ENCODE data around the gene FOS.
A peak's percentile ranks its signal among the peaks of the same experiment; 100 is the strongest.

The FOS gene

DNA sequence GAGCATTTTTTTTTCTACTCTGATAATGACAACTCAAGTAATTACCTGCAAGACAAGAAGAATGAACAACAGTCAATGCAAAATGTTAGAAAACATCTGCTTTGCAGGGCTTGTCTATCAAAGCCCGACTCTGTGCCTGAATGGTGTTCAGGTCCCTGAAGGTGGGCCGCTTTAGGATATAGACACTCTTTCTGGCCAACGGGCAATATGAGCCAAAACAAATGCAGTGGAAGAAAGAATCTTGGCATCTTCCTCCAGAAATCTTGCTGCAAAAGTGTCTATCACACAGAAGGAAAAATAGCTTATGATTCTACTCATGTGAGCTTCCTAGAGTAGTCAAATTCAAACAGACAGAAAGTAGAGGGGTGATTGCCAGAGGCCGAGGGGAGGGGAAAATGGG, 32.7 kb downstream of the FOS start:
- Mint-ChIP-seq H3K27ac (peak overlapping the region; percentile 18), H3K9me3 (no peaks in the 10 kb centered on the region), H3K36me3 (ENCODE audit: low read depth) (no peaks in the 10 kb centered on the region), H3K4me1 (peaks cover 37% of the 10 kb centered on the region), H3K4me3 (no peak overlapping the region), H3K27me3 (ENCODE audit: low read depth, poor library complexity) (peaks cover 10% of the 10 kb centered on the region)
- DNase-seq = no peak
- TF ChIP-seq, protein P1, sequence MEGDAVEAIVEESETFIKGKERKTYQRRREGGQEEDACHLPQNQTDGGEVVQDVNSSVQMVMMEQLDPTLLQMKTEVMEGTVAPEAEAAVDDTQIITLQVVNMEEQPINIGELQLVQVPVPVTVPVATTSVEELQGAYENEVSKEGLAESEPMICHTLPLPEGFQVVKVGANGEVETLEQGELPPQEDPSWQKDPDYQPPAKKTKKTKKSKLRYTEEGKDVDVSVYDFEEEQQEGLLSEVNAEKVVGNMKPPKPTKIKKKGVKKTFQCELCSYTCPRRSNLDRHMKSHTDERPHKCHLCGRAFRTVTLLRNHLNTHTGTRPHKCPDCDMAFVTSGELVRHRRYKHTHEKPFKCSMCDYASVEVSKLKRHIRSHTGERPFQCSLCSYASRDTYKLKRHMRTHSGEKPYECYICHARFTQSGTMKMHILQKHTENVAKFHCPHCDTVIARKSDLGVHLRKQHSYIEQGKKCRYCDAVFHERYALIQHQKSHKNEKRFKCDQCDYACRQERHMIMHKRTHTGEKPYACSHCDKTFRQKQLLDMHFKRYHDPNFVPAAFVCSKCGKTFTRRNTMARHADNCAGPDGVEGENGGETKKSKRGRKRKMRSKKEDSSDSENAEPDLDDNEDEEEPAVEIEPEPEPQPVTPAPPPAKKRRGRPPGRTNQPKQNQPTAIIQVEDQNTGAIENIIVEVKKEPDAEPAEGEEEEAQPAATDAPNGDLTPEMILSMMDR (IDR thresholded peaks at IDR 0.05) = no peak

DNA sequence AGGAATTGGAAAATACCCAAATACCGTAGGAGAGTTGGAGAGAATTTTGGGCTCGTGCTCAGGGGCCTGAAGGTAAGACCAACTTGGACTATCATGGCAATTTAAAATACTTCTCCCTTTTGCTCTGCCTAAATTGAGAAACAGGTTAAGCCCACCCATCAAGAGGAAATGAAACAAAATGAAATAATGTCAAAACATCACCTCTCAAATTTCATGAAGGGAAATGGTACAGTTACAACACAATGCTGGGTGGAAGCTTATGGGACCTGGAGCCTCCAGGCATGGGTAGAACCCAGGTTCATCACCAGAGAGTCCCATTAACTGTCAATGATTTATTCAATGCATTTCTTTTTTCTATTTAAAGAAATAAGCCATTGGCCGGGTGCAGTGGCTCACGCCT, 33.7 kb downstream of the FOS start:
- Mint-ChIP-seq H3K27ac (no peak overlapping the region), H3K36me3 (ENCODE audit: low read depth) (no peaks in the 10 kb centered on the region), H3K9me3 (no peaks in the 10 kb centered on the region), H3K4me3 (no peak overlapping the region), H3K4me1 (peaks cover 33% of the 10 kb centered on the region), H3K27me3 (ENCODE audit: low read depth, poor library complexity) (peaks cover 6% of the 10 kb centered on the region)
- TF ChIP-seq, protein P1 (IDR thresholded peaks at IDR 0.05) = no peak
- no peak for DNase-seq

DNA sequence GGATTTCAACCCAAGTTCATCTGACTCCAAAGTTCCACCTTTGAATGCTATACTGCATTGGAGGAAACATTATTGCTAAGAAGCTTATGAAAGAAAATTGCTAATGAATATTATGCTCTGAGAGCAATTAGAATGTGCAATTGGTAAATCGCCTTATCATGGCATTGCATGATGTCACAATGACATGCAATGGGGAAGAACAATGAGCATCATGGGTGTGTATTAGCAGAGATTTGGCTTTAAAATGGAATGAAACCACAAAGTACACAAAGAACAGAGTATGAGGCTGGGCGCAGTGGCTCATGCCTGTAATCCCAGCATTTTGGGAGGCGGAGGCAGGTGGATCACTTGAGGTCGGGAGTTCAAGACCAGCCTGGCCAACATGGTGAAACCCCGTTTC, 34.7 kb downstream of the FOS start:
- Mint-ChIP-seq H3K27ac (no peak overlapping the region), H3K4me1 (peaks cover 25% of the 10 kb centered on the region), H3K36me3 (ENCODE audit: low read depth) (no peaks in the 10 kb centered on the region), H3K27me3 (ENCODE audit: low read depth, poor library complexity) (peaks cover 6% of the 10 kb centered on the region), H3K4me3 (no peak overlapping the region), H3K9me3 (no peaks in the 10 kb centered on the region)
- TF ChIP-seq, protein P1 (IDR thresholded peaks at IDR 0.05) = no peak
- DNase-seq = no peak

DNA sequence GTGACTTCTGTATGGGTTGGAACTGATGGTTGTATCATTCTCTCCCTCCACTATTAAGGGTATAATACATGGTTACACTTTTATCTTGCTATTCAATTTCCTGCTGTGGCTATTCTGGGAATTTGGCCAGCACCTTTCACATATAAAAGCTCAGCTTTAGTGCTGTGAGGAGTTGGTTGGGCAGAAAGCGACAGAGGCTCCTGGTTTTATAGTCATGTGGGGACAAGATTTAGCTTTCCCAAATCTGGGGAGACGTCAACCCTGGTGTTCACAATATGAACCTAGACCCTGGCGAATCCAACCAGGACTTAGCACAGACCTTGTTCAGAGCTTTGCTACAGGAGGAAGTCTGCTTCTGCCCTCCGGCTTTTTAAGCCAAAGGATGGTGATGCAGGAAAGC, 36.5 kb downstream of the FOS start:
- no peak overlapping the region for H3K27ac Mint-ChIP-seq
- peaks cover 6% of the 10 kb centered on the region for H3K9me3 Mint-ChIP-seq
- no peak for DNase-seq

DNA sequence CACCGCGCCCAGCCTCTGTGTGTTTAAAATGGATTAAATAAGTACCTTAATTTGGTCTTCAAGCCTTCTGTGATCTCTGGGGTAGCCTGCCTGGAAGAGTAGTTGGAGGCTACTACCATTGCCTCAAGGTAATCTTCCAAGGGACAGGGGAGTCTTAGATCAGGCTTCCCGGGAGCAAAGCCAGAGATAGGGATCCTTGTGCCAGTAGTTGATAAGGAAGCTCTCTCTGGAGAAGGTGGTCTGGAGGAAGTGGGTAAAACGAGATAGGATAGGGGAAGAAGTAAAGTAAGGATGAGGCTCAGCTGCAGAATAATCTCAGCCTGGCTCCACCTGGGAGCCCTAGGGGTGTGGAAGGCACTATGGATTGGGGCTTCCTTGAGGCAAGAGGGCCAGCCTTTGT, 38.5 kb downstream of the FOS start:
- Mint-ChIP-seq H3K4me1 (peaks cover 16% of the 10 kb centered on the region), H3K27ac (no peak overlapping the region), H3K9me3 (peaks cover 13% of the 10 kb centered on the region), H3K36me3 (ENCODE audit: low read depth) (no peaks in the 10 kb centered on the region), H3K4me3 (no peak overlapping the region), H3K27me3 (ENCODE audit: low read depth, poor library complexity) (peaks cover 6% of the 10 kb centered on the region)
- DNase-seq = no peak
- TF ChIP-seq, protein P1 (IDR thresholded peaks at IDR 0.05) = no peak

More for the DNA sequence above, 36.5 kb downstream of the FOS start:
- H3K4me1 Mint-ChIP-seq = peaks cover 27% of the 10 kb centered on the region
- H3K27me3 Mint-ChIP-seq (ENCODE audit: low read depth, poor library complexity) = peaks cover 6% of the 10 kb centered on the region
- TF ChIP-seq, protein P1 (IDR thresholded peaks at IDR 0.05) = no peak
- H3K4me3 Mint-ChIP-seq = no peak overlapping the region
- no peaks in the 10 kb centered on the region for H3K36me3 Mint-ChIP-seq (ENCODE audit: low read depth)

DNA sequence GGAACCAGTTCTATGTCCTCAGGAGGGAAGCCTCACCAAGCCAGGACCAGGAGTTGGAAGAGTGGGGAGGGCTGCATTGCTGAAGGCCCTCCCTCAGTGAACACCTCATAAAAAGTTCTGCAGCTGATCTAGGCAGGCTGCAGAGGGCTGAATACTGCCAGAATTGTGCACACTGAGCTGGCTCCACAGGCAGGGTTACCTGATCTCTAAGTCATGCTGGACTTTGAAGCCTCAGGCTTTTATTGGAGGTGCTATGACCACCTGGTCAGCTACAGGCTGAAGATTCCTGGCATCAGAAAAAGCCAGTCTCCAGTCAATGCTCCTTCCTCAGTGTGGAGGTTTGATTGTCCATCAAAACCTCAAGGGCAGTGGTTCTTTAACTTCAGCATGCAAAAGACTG, 39.7 kb downstream of the FOS start:
- Mint-ChIP-seq H3K27me3 (ENCODE audit: low read depth, poor library complexity) (peaks cover 6% of the 10 kb centered on the region), H3K4me3 (no peak overlapping the region), H3K27ac (no peak overlapping the region), H3K4me1 (peaks cover 18% of the 10 kb centered on the region), H3K9me3 (peaks cover 13% of the 10 kb centered on the region), H3K36me3 (ENCODE audit: low read depth) (no peaks in the 10 kb centered on the region)
- no peak for DNase-seq
- TF ChIP-seq, protein P1 (IDR thresholded peaks at IDR 0.05) = no peak
